Measurements from ENCODE around the gene SBK2.
"Not testable (repeated sequence)": the region's sequence is repeated elsewhere in the genome, so short reads cannot be mapped to it uniquely, and the experiment has no call there.

GRCh38 chr19:55569477-55569876, 32.5 kb upstream of the SBK2 start:
- TF ChIP-seq CTCF (IDR thresholded peaks at IDR 0.05; ENCODE audit: low read length); EZH2phosphoT487 (IDR thresholded peaks at IDR 0.05; ENCODE audit: low read length); EZH2 (optimal IDR thresholded peaks at IDR 0.05; ENCODE audit: low read depth, low read length): not testable (repeated sequence)

Measured in MM.1S (cell line).